HG03135 (cell line): ENCODE measurements around the gene FADS3.

Source experiments
- ATAC-seq: cut with Tn5 transposase; IDR thresholded peaks from one replicate; pipeline ENCODE4 v1.9.1; 2021; ENCODE audit warnings: mild to moderate bottlenecking, moderate library complexity; ENCODE audit not compliant: unreplicated experiment

The FADS3 gene

GRCh38 chr11:61862714-61863547 lies 28.4 kb downstream of the FADS3 start:
- no peak for ATAC-seq

GRCh38 chr11:61861634-61862033 lies 29.7 kb downstream of the FADS3 start:
- ATAC-seq, result no peak

GRCh38 chr11:61860054-61860903 lies 31.1 kb downstream of the FADS3 start:
- ATAC-seq, result no peak

- ATAC-seq, result no peak
Observed at GRCh38 chr11:61855939-61856680, 35.2 kb downstream of the FADS3 start.

- ATAC-seq, result no peak
Observed at GRCh38 chr11:61854966-61855714, 36.2 kb downstream of the FADS3 start.

- ATAC-seq, result no peak
Observed at GRCh38 chr11:61854206-61854895, 37.0 kb downstream of the FADS3 start.

- ATAC-seq, result no peak
Observed at GRCh38 chr11:61853698-61854169, 37.6 kb downstream of the FADS3 start.

GRCh38 chr11:61851900-61852295 lies 39.4 kb downstream of the FADS3 start:
- no peak for ATAC-seq

- ATAC-seq, result no peak
Observed at GRCh38 chr11:61851113-61851899, 40.0 kb downstream of the FADS3 start.

GRCh38 chr11:61850687-61851086 lies 40.7 kb downstream of the FADS3 start:
- no peak for ATAC-seq

GRCh38 chr11:61848631-61849030 lies 42.7 kb downstream of the FADS3 start:
- ATAC-seq, result no peak

- no peak for ATAC-seq
Observed at GRCh38 chr11:61847914-61848581, 43.3 kb downstream of the FADS3 start.

- ATAC-seq, result no peak
Observed at GRCh38 chr11:61846362-61847020, 44.9 kb downstream of the FADS3 start.

GRCh38 chr11:61844909-61845565 lies 46.3 kb downstream of the FADS3 start:
- no peak for ATAC-seq

- no peak for ATAC-seq
Observed at GRCh38 chr11:61842528-61842820, 48.9 kb downstream of the FADS3 start.

- ATAC-seq, result no peak
Observed at GRCh38 chr11:61841636-61842527, 49.5 kb downstream of the FADS3 start.

- no peak for ATAC-seq
Observed at GRCh38 chr11:61840371-61840770, 51.0 kb downstream of the FADS3 start.
